ENCODE data around the gene METTL9. TPM values are rescaled to one million over a fixed set of nuclear protein-coding genes. Genes with fewer than 3 reads are reported as not detected.

Gene METTL9
- total RNA-seq = 153 and 183 TPM in 2 replicates

DNA sequence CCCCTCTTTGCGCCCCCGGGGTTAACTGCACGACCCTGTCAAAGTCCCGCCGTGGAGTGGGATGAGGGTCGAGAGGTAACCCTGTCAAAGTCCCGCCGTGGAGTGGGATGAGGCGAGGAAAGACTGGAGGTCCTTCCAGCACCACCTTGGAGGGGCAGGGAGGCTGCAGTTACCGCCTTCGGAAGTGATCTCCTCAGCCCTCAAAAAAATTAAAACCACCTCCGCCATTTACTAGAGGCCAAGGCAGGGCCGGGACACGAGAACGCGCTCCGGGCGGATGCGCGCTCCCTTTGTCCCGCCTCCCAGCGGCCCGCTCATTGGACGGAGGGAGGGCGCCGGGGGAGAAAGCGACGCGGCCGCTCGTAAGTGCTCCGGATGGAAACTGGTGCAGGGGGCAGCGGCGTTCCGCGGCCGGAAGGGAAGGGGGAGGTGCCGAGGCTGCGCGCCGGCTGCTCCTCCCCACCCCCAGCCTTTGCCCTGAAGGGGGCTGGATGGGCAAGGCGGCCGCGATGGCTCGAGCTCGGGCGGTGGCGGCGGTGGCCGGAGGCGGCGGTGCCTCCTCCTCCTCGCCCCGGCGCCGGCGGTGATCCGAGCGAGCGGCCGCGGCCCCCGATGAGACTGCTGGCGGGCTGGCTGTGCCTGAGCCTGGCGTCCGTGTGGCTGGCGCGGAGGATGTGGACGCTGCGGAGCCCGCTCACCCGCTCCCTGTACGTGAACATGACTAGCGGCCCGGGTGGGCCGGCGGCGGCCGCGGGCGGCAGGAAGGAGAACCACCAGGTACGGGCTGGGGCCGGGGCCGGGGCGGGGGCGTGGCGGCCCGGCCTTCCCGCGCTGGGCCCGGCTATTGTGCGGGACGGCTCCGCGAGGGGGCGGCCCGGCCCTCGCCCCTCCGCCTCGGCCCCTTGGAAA, at the start of gene METTL9:
Gene METTL9 (plus strand): TSS at position 456 of the 909 bp plus-strand sequence. CDS start 157 bp downstream, at position 613.

GRCh38 chr16:21652453-21652852, 53.1 kb downstream of the METTL9 start, which contains the start of gene IGSF6:
TSS of gene IGSF6 (minus strand) at chr16:21652608. CDS start at chr16:21652598, 10 bp downstream.

GRCh38 chr16:21663889-21664647, 64.7 kb downstream of the METTL9 start, which contains the start of gene OTOA:
TSS of gene OTOA (plus strand) at chr16:21663968. CDS start at chr16:21678515, 14,547 bp downstream.

Other genes with a start within 250 kb of the METTL9 start
- gene IGSF6, start 53.0 kb downstream of the METTL9 start, total RNA-seq = 0.07 and 0.68 TPM in 2 replicates
- under 0.01 TPM in 2 replicates for gene OTOA, start 64.4 kb downstream of the METTL9 start, total RNA-seq

Data from nasal cavity respiratory epithelium epithelial cell of viscerocranial mucosa (primary cell).